Epithelial cell of esophagus (primary cell): ENCODE measurements around the gene SLC4A9.

Source experiments
- DNase-seq: peaks from one replicate; pipeline ENCODE4 v3.0.0; 2010; ENCODE audit warnings: low read depth
- H3K4me3 ChIP-seq: 2 replicates; pipeline ENCODE4 v1.5.1; 2011; ENCODE audit warnings: mild to moderate bottlenecking, low read length, control low read depth
- TF ChIP-seq, protein P1 (sequence below): IDR thresholded peaks from 2 replicates; pipeline ENCODE4 v1.5.1; 2011; ENCODE audit warnings: low read depth, mild to moderate bottlenecking, low read length, control low read depth, inconsistent platforms; ENCODE audit not compliant: insufficient read depth; ENCODE audit errors: missing control alignments

Gene SLC4A9

DNA sequence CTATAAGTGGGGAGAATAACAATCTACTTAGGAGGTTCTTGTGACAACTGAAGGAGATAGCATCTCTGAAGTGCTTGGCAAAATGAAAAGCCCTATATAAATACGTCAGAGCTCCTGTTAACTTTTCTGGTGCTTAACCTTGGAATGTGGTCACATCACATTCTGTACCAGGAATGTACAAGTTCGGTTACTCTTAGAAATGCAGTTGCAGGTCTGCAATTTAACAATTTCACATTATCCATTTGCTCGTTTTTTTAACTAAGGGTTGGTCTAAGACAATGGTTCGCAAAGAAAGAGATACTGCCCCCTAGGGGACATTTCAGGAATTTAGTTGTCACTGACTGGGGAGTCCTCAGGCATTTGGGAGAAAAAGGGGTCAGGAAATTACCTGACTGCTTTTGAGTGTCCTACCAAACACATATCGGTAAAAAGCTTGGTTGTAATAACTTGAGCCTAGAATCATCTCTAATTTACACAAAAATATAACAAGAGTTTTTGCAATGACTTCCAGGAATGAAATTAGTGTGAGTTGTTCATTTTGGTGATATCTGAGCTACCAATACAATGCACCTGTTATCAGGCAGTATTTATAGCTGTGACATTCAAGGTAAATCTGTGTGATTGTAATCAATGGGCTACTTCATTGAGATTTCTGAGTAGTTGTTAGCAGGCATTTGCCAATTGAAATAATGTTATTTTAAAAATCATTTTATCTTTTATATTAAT lies 8.2 kb upstream of the SLC4A9 start:
- TF ChIP-seq, protein P1, sequence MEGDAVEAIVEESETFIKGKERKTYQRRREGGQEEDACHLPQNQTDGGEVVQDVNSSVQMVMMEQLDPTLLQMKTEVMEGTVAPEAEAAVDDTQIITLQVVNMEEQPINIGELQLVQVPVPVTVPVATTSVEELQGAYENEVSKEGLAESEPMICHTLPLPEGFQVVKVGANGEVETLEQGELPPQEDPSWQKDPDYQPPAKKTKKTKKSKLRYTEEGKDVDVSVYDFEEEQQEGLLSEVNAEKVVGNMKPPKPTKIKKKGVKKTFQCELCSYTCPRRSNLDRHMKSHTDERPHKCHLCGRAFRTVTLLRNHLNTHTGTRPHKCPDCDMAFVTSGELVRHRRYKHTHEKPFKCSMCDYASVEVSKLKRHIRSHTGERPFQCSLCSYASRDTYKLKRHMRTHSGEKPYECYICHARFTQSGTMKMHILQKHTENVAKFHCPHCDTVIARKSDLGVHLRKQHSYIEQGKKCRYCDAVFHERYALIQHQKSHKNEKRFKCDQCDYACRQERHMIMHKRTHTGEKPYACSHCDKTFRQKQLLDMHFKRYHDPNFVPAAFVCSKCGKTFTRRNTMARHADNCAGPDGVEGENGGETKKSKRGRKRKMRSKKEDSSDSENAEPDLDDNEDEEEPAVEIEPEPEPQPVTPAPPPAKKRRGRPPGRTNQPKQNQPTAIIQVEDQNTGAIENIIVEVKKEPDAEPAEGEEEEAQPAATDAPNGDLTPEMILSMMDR: peak; percentile 87
- DNase-seq: peak; percentile 79
- H3K4me3 ChIP-seq: no peak overlapping the region

DNA sequence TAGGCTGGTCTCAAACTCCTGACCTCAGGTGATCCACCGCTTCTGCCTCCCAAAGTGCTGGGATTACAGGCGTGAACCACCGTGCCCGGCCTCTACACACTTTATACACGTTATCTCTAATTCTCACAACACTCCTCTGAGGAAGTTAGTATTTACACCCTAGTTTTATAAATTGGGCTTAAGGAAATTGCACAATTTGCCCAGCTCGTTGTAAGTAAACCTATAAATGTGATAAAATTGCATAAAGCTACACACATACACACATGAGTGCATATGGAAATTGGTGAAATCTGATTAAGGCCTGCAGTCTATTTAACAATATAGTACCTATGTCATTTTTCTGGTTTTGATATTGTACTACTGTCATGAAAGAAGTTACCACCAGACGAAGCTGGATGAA lies 4.4 kb upstream of the SLC4A9 start:
- TF ChIP-seq, protein P1: no peak
- no peak for DNase-seq
- no peak overlapping the region for H3K4me3 ChIP-seq

DNA sequence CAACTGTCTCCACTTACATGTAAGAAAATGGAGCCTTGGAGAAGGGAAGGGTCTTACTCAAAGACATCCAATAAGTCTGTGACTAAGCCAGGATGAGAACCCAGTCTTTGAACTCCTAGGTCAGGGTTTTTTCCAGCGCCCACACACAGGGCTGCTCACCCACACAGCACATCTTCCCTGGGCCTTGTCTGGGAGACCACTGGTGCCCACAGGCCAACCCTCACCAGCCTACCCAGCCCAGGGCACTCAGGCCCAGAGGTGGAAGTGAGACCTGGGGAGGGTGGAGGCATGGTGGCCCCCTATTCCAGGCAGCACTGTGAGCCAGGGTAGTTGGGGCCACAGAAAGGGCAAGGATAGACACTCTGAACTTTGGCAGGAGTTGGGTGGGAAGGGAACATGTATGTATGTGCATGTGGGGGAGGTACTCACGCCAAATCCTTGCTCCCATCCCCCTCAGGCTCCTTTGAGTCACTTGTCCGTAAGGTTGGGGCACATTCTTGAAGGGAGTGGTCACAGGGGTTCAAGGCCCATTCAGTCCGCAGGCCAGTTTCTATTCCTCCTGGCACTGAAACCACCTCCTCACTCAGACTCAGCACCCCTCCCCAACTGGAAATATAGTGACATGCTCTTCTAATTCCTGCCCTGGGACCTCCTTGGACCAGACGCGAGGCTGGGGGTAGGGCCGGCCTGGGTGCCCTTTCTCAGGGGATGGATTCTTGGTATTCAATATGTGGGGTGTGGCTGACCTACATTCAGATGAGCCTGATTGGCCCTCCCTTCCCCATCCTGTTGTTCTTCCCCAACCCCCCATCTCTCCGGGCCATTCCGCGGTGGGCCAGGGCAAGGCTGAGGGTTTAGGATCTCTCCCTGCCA lies 2.9 kb upstream of the SLC4A9 start:
- TF ChIP-seq, protein P1: no peak
- DNase-seq: no peak
- no peak overlapping the region for H3K4me3 ChIP-seq

DNA sequence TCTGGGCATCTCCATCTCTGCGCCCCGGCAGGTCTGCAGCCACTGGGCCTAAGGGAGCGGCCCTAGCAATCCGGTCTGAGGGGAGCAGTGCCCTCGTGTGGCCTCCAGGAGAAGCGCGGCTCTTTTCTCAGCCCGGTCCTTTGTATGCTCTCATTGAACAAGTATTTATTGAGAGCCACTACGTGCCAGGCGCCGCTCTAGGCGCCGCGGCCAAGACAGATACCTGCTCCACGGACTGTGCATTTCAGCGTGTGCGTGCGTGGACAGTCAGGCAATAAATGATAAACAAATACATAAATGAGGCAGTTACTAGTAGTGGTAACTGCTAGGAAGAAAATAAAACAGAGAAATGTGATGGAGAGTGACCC lies 2.3 kb upstream of the SLC4A9 start:
- TF ChIP-seq, protein P1: peak; percentile 91
- peak; percentile 88 for DNase-seq
- H3K4me3 ChIP-seq: no peak overlapping the region

DNA sequence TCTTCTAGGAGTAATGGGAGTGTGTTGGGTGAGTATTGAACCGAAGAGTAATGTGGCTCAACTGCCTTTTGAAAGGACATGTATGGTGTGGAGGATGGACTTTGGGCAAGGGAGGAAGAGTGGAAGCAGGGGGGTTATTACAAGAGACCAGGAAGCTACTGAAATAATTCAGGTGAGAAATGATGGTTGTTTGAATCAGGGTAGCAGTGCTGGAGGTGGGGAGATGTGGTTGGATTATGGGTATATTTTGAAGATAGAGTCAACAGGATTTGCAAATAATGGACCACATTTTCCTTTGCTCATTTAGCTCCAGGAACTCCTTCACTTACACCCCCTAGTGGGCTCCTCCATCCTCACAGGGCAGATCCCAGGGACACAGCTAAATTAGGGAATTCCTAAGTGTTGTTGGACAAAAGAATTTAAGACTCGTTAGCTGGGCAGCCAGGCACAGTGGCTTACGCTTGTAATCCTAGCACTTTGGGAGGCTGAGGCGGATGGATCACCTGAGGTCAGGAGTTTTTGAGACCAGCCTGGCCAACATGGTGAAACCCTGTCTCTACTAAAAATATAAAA lies 1.2 kb upstream of the SLC4A9 start:
- peak; percentile 50 for DNase-seq
- no peak overlapping the region for H3K4me3 ChIP-seq
- TF ChIP-seq, protein P1: peak; percentile 52

DNA sequence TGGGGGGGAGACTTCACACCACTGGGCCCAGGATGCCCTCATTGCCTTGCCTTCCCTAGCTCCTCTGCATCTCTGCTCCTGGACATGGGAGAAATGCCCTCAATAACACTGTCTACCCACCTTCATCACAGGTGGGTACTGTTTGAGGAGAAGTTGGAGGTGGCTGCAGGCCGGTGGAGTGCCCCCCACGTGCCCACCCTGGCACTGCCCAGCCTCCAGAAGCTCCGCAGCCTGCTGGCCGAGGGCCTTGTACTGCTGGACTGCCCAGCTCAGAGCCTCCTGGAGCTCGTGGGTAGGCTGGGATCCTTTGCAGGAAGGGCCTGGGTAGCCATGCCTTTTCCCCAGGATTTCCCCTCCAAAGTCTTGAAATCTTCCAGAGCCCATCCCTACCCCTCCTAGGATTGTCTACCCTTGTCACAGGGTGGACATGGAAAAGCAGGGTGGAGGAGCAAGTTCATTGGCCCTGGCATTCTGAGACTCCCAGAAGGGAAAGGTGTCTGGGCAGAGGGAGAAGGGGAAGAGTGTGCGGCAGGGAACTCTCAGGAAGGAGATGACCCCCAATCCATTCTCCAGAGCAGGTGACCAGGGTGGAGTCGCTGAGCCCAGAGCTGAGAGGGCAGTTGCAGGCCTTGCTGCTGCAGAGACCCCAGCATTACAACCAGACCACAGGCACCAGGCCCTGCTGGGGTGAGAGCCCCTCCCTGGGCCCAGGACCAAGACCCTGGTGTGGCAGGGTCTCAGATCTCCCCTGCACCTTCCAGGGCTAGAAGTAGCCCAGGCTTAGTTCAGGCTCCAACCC lies 886 bp downstream of the SLC4A9 start:
- TF ChIP-seq, protein P1: no peak
- no peak for DNase-seq
- no peak overlapping the region for H3K4me3 ChIP-seq
